ENCODE measurements around the gene SLCO6A1.

SLCO6A1 gene

GRCh38 chr5:102453716-102454115 lies 45.1 kb downstream of the SLCO6A1 start:
- no peak for DNase-seq (ENCODE audit: low read depth)

GRCh38 chr5:102451082-102451481 lies 47.7 kb downstream of the SLCO6A1 start:
- no peak for DNase-seq (ENCODE audit: low read depth)

- DNase-seq (ENCODE audit: low read depth), result no peak
These were observed 48.3 kb downstream of the SLCO6A1 start for GRCh38 chr5:102450313-102450990.

GRCh38 chr5:102433473-102433872 lies 65.3 kb downstream of the SLCO6A1 start:
- DNase-seq (ENCODE audit: low read depth), result no peak

GRCh38 chr5:102421647-102422046 lies 77.2 kb downstream of the SLCO6A1 start:
- DNase-seq (ENCODE audit: low read depth), result no peak

- no peak for DNase-seq (ENCODE audit: low read depth)
These were observed 80.3 kb downstream of the SLCO6A1 start for GRCh38 chr5:102418531-102418930.

- no peak for DNase-seq (ENCODE audit: low read depth)
These were observed 84.4 kb downstream of the SLCO6A1 start for GRCh38 chr5:102414448-102414847.

GRCh38 chr5:102388235-102388634 lies 110.6 kb downstream of the SLCO6A1 start:
- no peak for DNase-seq (ENCODE audit: low read depth)

- no peak for DNase-seq (ENCODE audit: low read depth)
These were observed 113.4 kb downstream of the SLCO6A1 start for GRCh38 chr5:102385365-102385764.

- no peak for DNase-seq (ENCODE audit: low read depth)
These were observed 118.6 kb downstream of the SLCO6A1 start for GRCh38 chr5:102380174-102380573.

- DNase-seq (ENCODE audit: low read depth), result no peak
These were observed 122.9 kb downstream of the SLCO6A1 start for GRCh38 chr5:102375876-102376275.

GRCh38 chr5:102375272-102375671 lies 123.5 kb downstream of the SLCO6A1 start:
- DNase-seq (ENCODE audit: low read depth), result no peak

- DNase-seq (ENCODE audit: low read depth), result no peak
These were observed 130.4 kb downstream of the SLCO6A1 start for GRCh38 chr5:102368392-102368791.

GRCh38 chr5:102341681-102342288 lies 157.0 kb downstream of the SLCO6A1 start:
- no peak for DNase-seq (ENCODE audit: low read depth)

- DNase-seq (ENCODE audit: low read depth), result no peak
These were observed 174.1 kb downstream of the SLCO6A1 start for GRCh38 chr5:102324714-102325113.

Measured in stimulated activated CD8-positive, alpha-beta memory T cell treated with anti-CD3 and anti-CD28 coated beads, Interleukin-7, amount 100 ng/mL, for 24 hours (primary cell).